GM19193 (cell line): ENCODE measurements around the gene PSAP.

Source experiments
- POLR2A ChIP-seq: IDR thresholded peaks from 4 replicates; pipeline ENCODE4 v1.6.1; 2011; ENCODE audit not compliant: insufficient read depth, insufficient read length; ENCODE audit errors: extremely low read depth

The PSAP gene

DNA sequence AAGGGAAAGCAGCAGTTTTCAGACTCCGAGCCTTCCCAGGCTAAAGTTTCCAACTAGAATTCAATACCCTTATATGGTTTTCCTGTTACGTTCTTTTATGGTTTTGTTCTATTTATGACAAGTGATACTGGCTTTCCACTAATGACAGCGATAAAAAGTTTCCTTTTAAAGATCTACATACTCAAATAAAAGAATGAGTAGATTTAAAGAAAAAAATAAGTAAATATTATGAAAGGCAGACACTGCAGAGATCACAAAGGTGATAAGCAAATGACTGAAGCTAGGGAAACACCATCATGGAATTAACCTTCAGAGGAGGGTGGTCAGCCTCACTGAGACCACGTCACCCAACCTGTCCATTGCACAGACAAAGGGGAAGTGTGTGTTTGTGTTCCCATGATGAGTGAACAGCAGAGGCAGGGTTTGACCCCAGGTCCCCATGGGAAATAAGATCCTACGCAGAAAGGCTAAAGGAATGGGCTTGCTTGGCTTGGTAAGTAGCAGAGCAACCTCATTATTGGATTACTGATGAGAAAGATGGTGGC, 81.7 kb downstream of the PSAP start:
- no peak for TF ChIP-seq POLR2A

- TF ChIP-seq POLR2A: no peak
Measured at GRCh38 chr10:71767420-71768035, 83.5 kb downstream of the PSAP start.

DNA sequence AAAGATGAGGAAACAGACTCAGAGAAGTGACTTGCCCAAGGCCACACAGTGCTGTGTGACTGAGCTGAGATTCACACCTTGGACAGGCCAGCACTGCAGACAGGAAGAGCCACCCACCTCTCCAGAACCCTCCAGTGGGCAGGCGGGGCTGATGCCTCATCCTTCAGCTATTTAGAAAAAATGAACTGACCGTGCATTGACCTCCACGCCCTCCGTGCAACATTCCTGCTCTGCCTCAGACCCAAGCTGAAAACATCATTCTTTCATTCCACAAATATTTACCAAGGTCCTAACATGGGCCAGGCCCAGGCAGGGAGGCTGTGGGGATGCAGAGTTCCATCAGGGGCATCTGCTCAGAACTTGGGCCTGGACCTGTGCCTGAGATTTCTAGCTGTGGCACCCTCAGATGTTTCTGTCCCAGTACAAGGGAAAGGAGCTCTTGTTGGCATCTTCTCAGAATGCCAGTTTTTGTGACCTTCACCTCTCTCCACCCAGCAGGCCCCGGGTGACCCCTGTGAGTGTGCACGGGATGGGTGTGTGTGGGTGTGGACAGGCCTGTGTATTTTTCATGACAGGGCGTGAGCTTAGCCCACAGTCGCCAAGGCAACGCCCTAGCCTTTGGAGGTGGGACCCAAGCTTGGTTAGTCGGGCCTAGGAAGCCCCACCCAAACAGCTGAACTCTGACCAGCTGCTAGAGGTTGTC, 84.2 kb downstream of the PSAP start:
- TF ChIP-seq POLR2A: no peak
